Measurements from ENCODE around the gene KPNA5. TPM values are rescaled to one million over a fixed set of nuclear protein-coding genes. Genes with fewer than 3 reads are reported as not detected.

Gene KPNA5
- total and polyA plus RNA-seq, 2 of the 8 experiments (the other 6 are each of a cell fraction or from before 2014, with no cell fraction given) = 2.0 to 9.7 TPM

DNA sequence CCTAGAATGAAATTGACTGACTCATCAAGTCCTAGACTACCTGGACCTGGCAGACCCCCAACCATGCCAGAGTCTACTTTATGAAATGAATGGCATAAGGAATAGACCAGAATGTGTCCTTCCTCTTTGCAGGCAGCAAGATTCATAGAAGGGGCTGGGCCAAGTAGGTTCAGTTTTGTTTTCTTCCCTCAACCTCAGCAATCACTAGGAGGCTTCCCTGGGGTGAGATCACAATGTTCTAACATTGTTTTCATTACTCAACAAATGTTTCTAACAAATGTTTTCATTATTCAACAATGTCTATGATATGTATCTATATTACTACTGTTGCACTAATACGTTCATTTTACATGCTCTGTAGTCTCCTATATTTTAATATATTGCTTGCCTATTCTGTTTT lies 92.9 kb downstream of the KPNA5 start (continued):
- TF ChIP-seq CHD7 (IDR thresholded peaks at IDR 0.05; ENCODE audit: insufficient replicate concordance, low read length) (no peak), TBP (IDR thresholded peaks at IDR 0.05; ENCODE audit: low read depth, low read length) (no peak), RXRA (IDR thresholded peaks at IDR 0.05; ENCODE audit: insufficient read depth, low read depth, low read length) (no peak), TAF1 (IDR thresholded peaks at IDR 0.05; ENCODE audit: low read depth, low read length) (no peak), CHD1 (IDR thresholded peaks at IDR 0.05; ENCODE audit: low read depth, low read length) (no peak), MAX (IDR thresholded peaks at IDR 0.05) (no peak), SIX5 (IDR thresholded peaks at IDR 0.05; ENCODE audit: low read depth, low read length) (no peak)
